Heart right ventricle (tissue), 16 donors: ENCODE data around the gene CPLX3. TPM values are rescaled to one million over a fixed set of nuclear protein-coding genes. Genes with fewer than 3 reads are reported as not detected.

Source experiments
- ATAC-seq, 8 donors: fragments of 200-7000 bp; cut with Tn5 transposase; one replicate each; pipeline ENCODE4 v1.9.1; 2020; ENCODE audit warnings: mild to moderate bottlenecking in 8 of 8, moderate library complexity in 8 of 8, moderate number of reproducible peaks in 1 of 8
- DNase-seq, 2 donors: peaks; one replicate each; pipeline ENCODE4 v3.0.0-alpha.2; 2020
- H3K27ac ChIP-seq, 10 donors: fragments of 200-600 bp; sonication (generic) in 2 of 10; one replicate each; pipeline versions ENCODE4 v1.5.0 to v1.8.0; 2020 to 2022; ENCODE audit warnings: mild to moderate bottlenecking in 3 of 10
- H3K27me3 ChIP-seq, 7 donors: fragments of 200-600 bp; one replicate each; pipeline ENCODE4 v1.8.0; 2021 to 2022; ENCODE audit warnings: mild to moderate bottlenecking in 2 of 7
- H3K36me3 ChIP-seq, 9 donors: fragments of 200-600 bp; sonication (generic) in 1 of 9; one replicate each; pipeline versions ENCODE4 v1.5.0 to v1.8.0; 2020 to 2022; ENCODE audit warnings: mild to moderate bottlenecking in 2 of 9
- H3K4me1 ChIP-seq, 9 donors: fragments of 200-600 bp; sonication (generic) in 1 of 9; one replicate each; pipeline versions ENCODE4 v1.5.0 to v1.8.0; 2020 to 2022; ENCODE audit warnings: mild to moderate bottlenecking in 4 of 9
- H3K4me3 ChIP-seq, 10 donors: fragments of 200-600 bp; sonication (generic) in 2 of 10; one replicate each; pipeline versions ENCODE4 v1.5.0 to v1.8.0; 2020 to 2022; ENCODE audit warnings: mild to moderate bottlenecking in 7 of 10, moderate library complexity in 2 of 10
- H3K9me3 ChIP-seq, 11 donors: fragments of 200-600 bp in 10 of 11; sonication (generic) in 2 of 11; one replicate each; pipeline versions ENCODE4 v1.5.0 to v1.8.0; 2013 to 2022; ENCODE audit warnings: mild to moderate bottlenecking in 2 of 11, control low read depth in 1 of 11, moderate library complexity in 1 of 11
- WGBS, 2 donors: extraction: QIAGEN DNeasy Blood & Tissue Kit; methylation state at CpG; one replicate each; pipeline ENCODE4 v1.1.7; 2013; ENCODE audit warnings: inconsistent platforms in 1 of 2; 5-methylcytosine and 5-hydroxymethylcytosine counted together
- intact Hi-C, 10 donors: fragments of 100-400 bp; cut with DNase I; formaldehyde crosslinking; loops; one replicate each; pipeline versions ENCODE4 v1.11.1 to v1.14.2; 2022
- polyA plus RNA-seq, 2 donors: library from polyadenylated mRNA; stranded (reverse); fragments of 200-250 nt; gene quantifications; one replicate each; pipeline ENCODE4 v1.2.3, GENCODE V29; 2013
- total RNA-seq, 10 donors: library from RNA; stranded (reverse); fragmentation: NEBNext Ultra II Directional in 3 of 10; extraction: Animal tissue kit (Norgen Biotek cat#: 25700) in 3 of 10; gene quantifications; one replicate each; pipeline versions ENCODE4 v1.2.1 to v1.2.4, GENCODE V29; 2021 to 2023
- TF ChIP-seq, protein P1 (sequence below), 9 donors: fragments of 200-600 bp; sonication (generic) in 2 of 9; IDR thresholded peaks; one replicate each; pipeline versions ENCODE4 v1.5.0 to v1.8.0; 2021 to 2022; ENCODE audit warnings: antibody characterized with exemption in 9 of 9, mild to moderate bottlenecking in 5 of 9, moderate library complexity in 1 of 9
- donor health status: Arrhythmogenic right ventricular cardiomyopathy.
- donor health status: ischemic (EF 13 %, LVEDD 7.1; RV severe dilation, severe dysfunction).
- donor health status: healthy with polysubstance abuse.
- donor health status: DM: no; HTN: yes; CAD: no.
- donor health status: DM: no; HTN: no; CAD: no.
- donor health status: ischemic (EF 25% LVEDD 6.9; RV normal size, moderate dysfunction).
- donor health status: ischemic (EF 25% LVEDD 5.7; RV mildly dilated, moderate dysfunction).
- donor health status: healthy.
- donor health status: DM: yes; HTN: yes; CAD: no.
- donor health status: Ischemic cardiomyopathy.
- donor health status: ischemic (EF 35%, LVEDD 5.7; RV mildly dilated, moderate dysfunction).
- donor health status: nonischemic (EF 11% LVEDD 7.7; RV severe dilation, severe dysfunction).
- donor health status: DM: yes; HTN: yes; CAD: no.
- donor health status: PGD.
- donor health status: ischemic (EF 29% LVEDD 5.4; RV normal size, mild dysfunction).
- donor health status: nonischemic (EF 23%, LVEDD 6.1; RV moderate dilation, normal function).

Gene CPLX3
- total and polyA plus RNA-seq, 12 donors: 0.04 to 14.6 (median 1.3) TPM; not detected in 1

DNA sequence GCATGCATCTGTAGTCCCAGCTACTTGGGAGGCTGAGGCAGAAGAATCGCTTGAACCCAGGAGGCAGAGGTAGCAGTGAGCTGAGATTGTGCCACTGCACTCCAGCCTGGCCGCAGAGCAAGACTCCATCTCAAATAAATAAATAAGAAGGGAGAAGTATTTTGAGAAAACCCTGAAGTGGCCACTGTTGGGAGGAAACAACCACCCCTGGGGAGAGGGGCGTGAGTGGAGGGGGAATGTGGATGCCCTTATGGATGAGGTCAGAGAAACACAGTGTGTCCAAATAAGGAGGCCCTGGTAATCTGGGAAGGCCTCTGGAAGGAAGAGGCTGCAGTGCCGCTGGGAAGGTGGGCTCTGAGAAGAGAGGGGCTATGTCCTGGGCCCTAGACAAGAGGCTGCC lies 4.2 kb upstream of the CPLX3 start:
- 81 to 87% methylated on average over 4 of the region's 4 CpGs for WGBS, 2 donors
- TF ChIP-seq, protein P1, sequence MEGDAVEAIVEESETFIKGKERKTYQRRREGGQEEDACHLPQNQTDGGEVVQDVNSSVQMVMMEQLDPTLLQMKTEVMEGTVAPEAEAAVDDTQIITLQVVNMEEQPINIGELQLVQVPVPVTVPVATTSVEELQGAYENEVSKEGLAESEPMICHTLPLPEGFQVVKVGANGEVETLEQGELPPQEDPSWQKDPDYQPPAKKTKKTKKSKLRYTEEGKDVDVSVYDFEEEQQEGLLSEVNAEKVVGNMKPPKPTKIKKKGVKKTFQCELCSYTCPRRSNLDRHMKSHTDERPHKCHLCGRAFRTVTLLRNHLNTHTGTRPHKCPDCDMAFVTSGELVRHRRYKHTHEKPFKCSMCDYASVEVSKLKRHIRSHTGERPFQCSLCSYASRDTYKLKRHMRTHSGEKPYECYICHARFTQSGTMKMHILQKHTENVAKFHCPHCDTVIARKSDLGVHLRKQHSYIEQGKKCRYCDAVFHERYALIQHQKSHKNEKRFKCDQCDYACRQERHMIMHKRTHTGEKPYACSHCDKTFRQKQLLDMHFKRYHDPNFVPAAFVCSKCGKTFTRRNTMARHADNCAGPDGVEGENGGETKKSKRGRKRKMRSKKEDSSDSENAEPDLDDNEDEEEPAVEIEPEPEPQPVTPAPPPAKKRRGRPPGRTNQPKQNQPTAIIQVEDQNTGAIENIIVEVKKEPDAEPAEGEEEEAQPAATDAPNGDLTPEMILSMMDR (IDR thresholded peaks at IDR 0.05): no peak
- Histone ChIP-seq H3K9me3 (no peaks in the 10 kb centered on the region), H3K4me3 (no peak overlapping the region), H3K36me3 (no peaks in the 10 kb centered on the region), H3K27ac (no peak overlapping the region), H3K4me1 (peaks cover 0 to 18% (median 4%) of the 10 kb centered on the region in 9 donors), H3K27me3 (peaks cover 0 to 19% (median 14%) of the 10 kb centered on the region in 7 donors)
- intact Hi-C loops: no loop called here
- DNase-seq: no peak
- no peak for ATAC-seq

DNA sequence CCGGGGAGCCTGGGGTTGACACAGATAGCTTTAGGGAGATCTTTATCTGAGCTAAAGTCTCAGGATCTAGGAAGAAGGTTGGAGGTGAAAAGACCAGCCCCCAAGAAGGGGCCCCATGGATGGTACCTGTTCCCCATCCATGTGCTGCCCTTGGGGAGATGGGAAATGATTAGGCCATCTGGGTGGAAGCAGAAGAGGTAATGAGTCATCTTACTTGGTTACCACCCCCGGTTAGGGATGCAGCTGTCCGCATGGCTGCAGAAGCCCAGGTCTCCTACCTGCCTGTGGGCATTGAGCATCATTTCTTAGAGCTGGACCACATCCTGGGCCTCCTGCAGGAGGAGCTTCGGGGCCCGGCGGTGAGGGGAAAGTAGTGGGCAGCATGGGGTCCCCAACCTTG lies 3.1 kb upstream of the CPLX3 start:
- no peak for DNase-seq
- WGBS, 2 donors: 74 to 77% methylated on average over 6 of the region's 6 CpGs

DNA sequence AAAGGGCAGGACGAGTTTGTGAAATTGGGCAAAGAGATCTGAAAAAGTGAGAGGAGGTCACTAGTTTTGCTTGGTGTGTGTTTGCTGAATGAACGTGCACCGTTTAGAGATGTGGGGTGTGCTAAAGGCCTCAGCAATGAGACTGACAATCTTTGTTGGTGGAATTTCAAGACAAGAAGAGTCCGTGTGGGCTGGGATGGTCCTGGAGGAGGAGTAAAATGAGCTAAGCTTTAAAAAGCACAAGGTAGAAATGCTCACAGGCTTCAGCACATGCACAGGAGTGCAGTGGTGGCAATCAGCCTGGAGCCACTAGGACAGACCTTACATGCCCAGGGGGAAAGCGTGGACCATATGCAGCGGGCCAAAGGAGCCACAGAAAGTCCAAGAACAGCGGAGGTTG lies 1.5 kb upstream of the CPLX3 start:
- intact Hi-C loops: no loop called here
- no peak for ATAC-seq

More for the DNA sequence above, 3.1 kb upstream of the CPLX3 start:
- no peaks in the 10 kb centered on the region for H3K36me3 ChIP-seq
- no peaks in the 10 kb centered on the region for H3K9me3 ChIP-seq
- TF ChIP-seq, protein P1 (IDR thresholded peaks at IDR 0.05): no peak
- H3K4me3 ChIP-seq: no peak overlapping the region
- intact Hi-C loops: no loop called here
- H3K4me1 ChIP-seq: peaks cover 0 to 10% (median 0%) of the 10 kb centered on the region in 9 donors
- peaks cover 0 to 30% (median 25%) of the 10 kb centered on the region in 7 donors for H3K27me3 ChIP-seq
- no peak for ATAC-seq
- no peak overlapping the region for H3K27ac ChIP-seq

DNA sequence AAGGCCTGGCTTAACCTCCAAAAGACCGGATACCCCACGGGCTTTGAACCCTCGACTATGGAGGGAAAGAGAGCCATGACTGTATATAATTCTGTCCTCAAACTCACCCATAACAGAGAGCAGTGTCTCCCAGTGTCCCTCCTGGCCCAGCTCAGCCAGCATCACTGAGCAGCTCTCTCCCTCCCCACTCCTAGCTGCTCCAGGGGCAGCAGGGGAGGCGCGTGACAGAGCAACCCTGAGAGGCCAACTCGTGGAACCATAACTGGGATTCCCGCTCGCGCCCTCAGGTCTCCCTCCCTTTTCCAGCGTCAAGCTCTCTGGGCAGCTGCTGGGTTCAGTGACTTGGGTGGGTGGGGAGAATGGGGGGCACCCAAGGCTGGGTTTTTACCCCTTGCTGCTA lies 561 bp upstream of the CPLX3 start:
- TF ChIP-seq, protein P1 (IDR thresholded peaks at IDR 0.05): no peak
- no peak for DNase-seq
- no peak overlapping the region for H3K4me3 ChIP-seq
- H3K27ac ChIP-seq: no peak overlapping the region
- peaks cover 0 to 8% (median 0%) of the 10 kb centered on the region in 9 donors for H3K4me1 ChIP-seq
- 46 to 58% methylated on average over 10 of the region's 10 CpGs for WGBS, 2 donors
- H3K9me3 ChIP-seq: no peaks in the 10 kb centered on the region
- ATAC-seq: no peak
- intact Hi-C loops: no loop called here
- no peaks in the 10 kb centered on the region for H3K36me3 ChIP-seq
- H3K27me3 ChIP-seq: peaks cover 0 to 35% (median 28%) of the 10 kb centered on the region in 7 donors

More for the DNA sequence above, 1.5 kb upstream of the CPLX3 start:
- peaks cover 0 to 4% (median 0%) of the 10 kb centered on the region in 9 donors for H3K4me1 ChIP-seq
- TF ChIP-seq, protein P1 (IDR thresholded peaks at IDR 0.05): no peak
- no peak for DNase-seq
- H3K27ac ChIP-seq: no peak overlapping the region
- H3K9me3 ChIP-seq: no peaks in the 10 kb centered on the region
- H3K27me3 ChIP-seq: peaks cover 0 to 35% (median 28%) of the 10 kb centered on the region in 7 donors
- no peak overlapping the region for H3K4me3 ChIP-seq
- no peaks in the 10 kb centered on the region for H3K36me3 ChIP-seq
- WGBS, 2 donors: 73 to 87% methylated on average over 7 of the region's 7 CpGs
